Measurements from ENCODE around the gene FKTN.
"Not testable (repeated sequence)": the region's sequence is repeated elsewhere in the genome, so short reads cannot be mapped to it uniquely, and the experiment has no call there.

Gene FKTN

DNA sequence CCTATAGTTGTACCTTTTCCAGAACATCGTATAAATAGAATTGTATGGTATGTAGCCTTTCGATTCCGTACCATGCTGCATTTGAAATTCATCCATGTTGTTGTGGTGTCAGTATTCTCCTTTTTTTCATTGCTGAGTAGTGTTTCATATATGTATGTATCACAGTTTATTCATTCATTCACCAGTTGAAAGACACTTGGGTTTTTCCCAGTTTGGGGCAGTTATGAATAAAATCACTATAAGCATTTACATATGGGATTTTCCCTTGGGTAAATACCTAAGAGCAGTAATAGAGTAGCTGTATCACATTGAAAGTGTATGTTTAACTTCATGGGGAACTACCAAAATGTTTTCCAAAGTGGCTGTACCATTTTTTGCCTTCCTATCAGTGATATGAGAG lies 16.1 kb upstream of the FKTN start:
- Histone ChIP-seq H3K4me1 (ENCODE audit: control insufficient read depth, insufficient read depth, low read length) (no peaks in the 10 kb centered on the region), H3K9me3 (replicated peaks; ENCODE audit: low read length) (no peaks in the 10 kb centered on the region), H3K4me2 (ENCODE audit: low read length) (no peak overlapping the region), H3K36me3 (ENCODE audit: insufficient read depth, low read length) (peaks cover 6% of the 10 kb centered on the region), H3K9ac (ENCODE audit: low read depth, low read length) (no peak overlapping the region), H3K27me3 (ENCODE audit: control insufficient read depth, insufficient read depth, low read length) (no peaks in the 10 kb centered on the region), H3K4me3 (ENCODE audit: low read length) (no peak overlapping the region)

- no peak overlapping the region for H3K4me3 ChIP-seq (ENCODE audit: low read length)
- H3K9ac ChIP-seq (ENCODE audit: low read depth, low read length): no peak overlapping the region
- H3K36me3 ChIP-seq (ENCODE audit: insufficient read depth, low read length): peaks cover 3% of the 10 kb centered on the region
- H3K9me3 ChIP-seq (replicated peaks; ENCODE audit: low read length): no peaks in the 10 kb centered on the region
- H3K4me2 ChIP-seq (ENCODE audit: low read length): no peak overlapping the region
- peaks cover 5% of the 10 kb centered on the region for H3K4me1 ChIP-seq (ENCODE audit: control insufficient read depth, insufficient read depth, low read length)
- H3K27me3 ChIP-seq (ENCODE audit: control insufficient read depth, insufficient read depth, low read length): no peaks in the 10 kb centered on the region
Observed at GRCh38 chr9:105554042-105554441, 3.9 kb upstream of the FKTN start.

DNA sequence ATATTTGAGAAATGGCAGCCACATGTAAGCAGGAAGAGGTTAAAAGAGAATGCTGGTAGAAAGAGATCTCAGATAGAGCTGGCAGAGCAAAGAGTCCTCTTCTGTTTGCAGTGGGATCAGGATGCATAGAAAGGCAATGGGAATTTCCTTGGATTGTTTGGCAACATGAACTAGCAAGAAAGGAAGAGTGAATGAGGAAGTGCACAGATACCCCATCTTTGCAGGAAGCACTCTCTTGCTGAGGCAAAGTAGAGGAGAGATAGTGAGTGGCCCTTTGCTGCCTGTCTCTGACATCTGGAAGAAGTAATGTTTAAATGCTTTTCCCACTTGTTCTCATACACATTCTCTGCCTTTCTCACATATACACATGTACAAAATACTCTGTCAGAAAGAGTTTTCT lies 14.5 kb downstream of the FKTN start:
- Histone ChIP-seq H3K4me1 (ENCODE audit: control insufficient read depth, insufficient read depth, low read length) (no peaks in the 10 kb centered on the region), H3K9ac (ENCODE audit: low read depth, low read length) (no peak overlapping the region), H3K4me2 (ENCODE audit: low read length) (no peak overlapping the region), H3K36me3 (ENCODE audit: insufficient read depth, low read length) (peaks cover 10% of the 10 kb centered on the region), H3K9me3 (replicated peaks; ENCODE audit: low read length) (no peaks in the 10 kb centered on the region), H3K27me3 (ENCODE audit: control insufficient read depth, insufficient read depth, low read length) (no peaks in the 10 kb centered on the region), H3K4me3 (ENCODE audit: low read length) (no peak overlapping the region)

- H3K36me3 ChIP-seq (ENCODE audit: insufficient read depth, low read length); H3K4me1 ChIP-seq (ENCODE audit: control insufficient read depth, insufficient read depth, low read length); H3K27me3 ChIP-seq (ENCODE audit: control insufficient read depth, insufficient read depth, low read length); H3K9me3 ChIP-seq (replicated peaks; ENCODE audit: low read length); H3K4me2 ChIP-seq (ENCODE audit: low read length); H3K4me3 ChIP-seq (ENCODE audit: low read length); H3K9ac ChIP-seq (ENCODE audit: low read depth, low read length): not testable (repeated sequence)
Observed at GRCh38 chr9:105579952-105580351, 22.0 kb downstream of the FKTN start.

- H3K4me2 ChIP-seq (ENCODE audit: low read length); H3K27me3 ChIP-seq (ENCODE audit: control insufficient read depth, insufficient read depth, low read length); H3K9me3 ChIP-seq (replicated peaks; ENCODE audit: low read length); H3K36me3 ChIP-seq (ENCODE audit: insufficient read depth, low read length); H3K4me3 ChIP-seq (ENCODE audit: low read length); H3K9ac ChIP-seq (ENCODE audit: low read depth, low read length); H3K4me1 ChIP-seq (ENCODE audit: control insufficient read depth, insufficient read depth, low read length): not testable (repeated sequence)
Observed at GRCh38 chr9:105581550-105581949, 23.6 kb downstream of the FKTN start.

- H3K27me3 ChIP-seq (ENCODE audit: control insufficient read depth, insufficient read depth, low read length): no peaks in the 10 kb centered on the region
- no peak overlapping the region for H3K4me3 ChIP-seq (ENCODE audit: low read length)
- no peak overlapping the region for H3K4me2 ChIP-seq (ENCODE audit: low read length)
- no peaks in the 10 kb centered on the region for H3K9me3 ChIP-seq (replicated peaks; ENCODE audit: low read length)
- no peak overlapping the region for H3K9ac ChIP-seq (ENCODE audit: low read depth, low read length)
- peaks cover 10% of the 10 kb centered on the region for H3K36me3 ChIP-seq (ENCODE audit: insufficient read depth, low read length)
- no peaks in the 10 kb centered on the region for H3K4me1 ChIP-seq (ENCODE audit: control insufficient read depth, insufficient read depth, low read length)
Observed at GRCh38 chr9:105593145-105593544, 35.2 kb downstream of the FKTN start.

DNA sequence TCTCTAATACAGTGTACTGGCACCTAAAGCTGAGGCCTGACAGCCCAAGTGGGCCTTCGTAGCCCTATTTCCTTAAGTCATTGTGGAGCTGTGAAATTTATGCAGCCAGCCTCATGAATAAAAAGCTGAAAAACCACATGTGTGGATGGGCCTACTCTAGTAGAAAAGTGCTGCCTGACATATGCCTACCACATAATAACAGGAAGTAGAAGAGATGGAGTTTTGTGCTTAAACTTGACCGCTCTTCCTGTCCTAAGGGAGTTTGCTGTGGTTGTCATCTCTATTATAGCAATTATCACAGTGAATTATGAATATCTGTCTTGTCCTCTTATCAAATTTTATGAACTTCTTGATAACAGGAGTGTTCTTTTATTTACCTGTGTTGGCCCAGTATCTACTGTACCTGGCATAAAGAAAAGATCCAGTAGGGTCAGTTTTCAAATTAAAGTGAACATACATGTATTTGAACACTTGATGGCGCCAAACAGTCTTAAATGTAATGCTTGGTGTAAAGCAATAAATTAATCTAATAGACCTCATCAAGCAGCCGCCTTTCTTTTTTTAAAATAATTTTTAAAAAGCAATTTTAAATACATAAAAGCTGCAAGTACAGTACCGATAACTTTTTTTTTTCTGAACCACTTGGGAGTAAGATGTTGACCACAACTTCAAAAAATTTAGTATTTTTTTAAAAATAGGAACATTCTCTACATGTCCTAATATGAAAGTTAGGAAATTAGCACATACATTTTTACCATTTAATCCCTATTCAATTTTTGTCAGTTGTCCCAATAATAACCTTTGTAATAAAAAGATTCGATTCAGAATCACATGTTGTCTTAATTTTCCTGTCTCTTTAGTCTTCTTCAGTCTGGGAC lies 51.0 kb downstream of the FKTN start:
- no peaks in the 10 kb centered on the region for H3K4me1 ChIP-seq (ENCODE audit: control insufficient read depth, insufficient read depth, low read length)
- H3K36me3 ChIP-seq (ENCODE audit: insufficient read depth, low read length): peaks cover 4% of the 10 kb centered on the region
- no peak overlapping the region for H3K4me3 ChIP-seq (ENCODE audit: low read length)
- H3K27me3 ChIP-seq (ENCODE audit: control insufficient read depth, insufficient read depth, low read length): no peaks in the 10 kb centered on the region
- H3K9ac ChIP-seq (ENCODE audit: low read depth, low read length): no peak overlapping the region
- H3K4me2 ChIP-seq (ENCODE audit: low read length): no peak overlapping the region
- H3K9me3 ChIP-seq (replicated peaks; ENCODE audit: low read length): no peaks in the 10 kb centered on the region

- Histone ChIP-seq H3K4me3 (ENCODE audit: low read length) (no peak overlapping the region), H3K4me1 (ENCODE audit: control insufficient read depth, insufficient read depth, low read length) (no peaks in the 10 kb centered on the region), H3K9ac (ENCODE audit: low read depth, low read length) (no peak overlapping the region), H3K4me2 (ENCODE audit: low read length) (no peak overlapping the region), H3K36me3 (ENCODE audit: insufficient read depth, low read length) (peaks cover 5% of the 10 kb centered on the region), H3K9me3 (replicated peaks; ENCODE audit: low read length) (no peaks in the 10 kb centered on the region), H3K27me3 (ENCODE audit: control insufficient read depth, insufficient read depth, low read length) (no peaks in the 10 kb centered on the region)
Observed at GRCh38 chr9:105621001-105621400, 63.1 kb downstream of the FKTN start.

DNA sequence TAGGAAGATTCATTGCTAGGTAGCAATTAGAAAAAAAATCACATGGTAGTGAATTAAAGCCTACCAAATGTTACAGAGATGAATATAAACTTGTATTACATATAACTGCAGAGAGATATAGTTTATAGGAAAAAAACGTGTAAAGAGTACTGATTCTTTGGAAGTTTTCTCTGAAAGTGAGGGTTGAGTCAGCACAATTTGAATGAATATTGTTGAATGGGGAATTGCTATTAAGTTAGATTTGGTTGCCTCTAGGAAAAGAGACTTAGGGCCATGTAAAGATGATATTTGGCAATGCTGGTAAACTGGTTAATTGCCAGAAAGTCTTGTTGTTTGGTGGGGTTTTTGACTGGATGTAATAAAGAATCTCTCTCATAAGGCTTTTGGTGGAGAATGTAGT lies 67.2 kb downstream of the FKTN start:
- H3K4me2 ChIP-seq (ENCODE audit: low read length): no peak overlapping the region
- H3K27me3 ChIP-seq (ENCODE audit: control insufficient read depth, insufficient read depth, low read length): no peaks in the 10 kb centered on the region
- H3K9me3 ChIP-seq (replicated peaks; ENCODE audit: low read length): no peaks in the 10 kb centered on the region
- no peaks in the 10 kb centered on the region for H3K4me1 ChIP-seq (ENCODE audit: control insufficient read depth, insufficient read depth, low read length)
- peaks cover 5% of the 10 kb centered on the region for H3K36me3 ChIP-seq (ENCODE audit: insufficient read depth, low read length)
- no peak overlapping the region for H3K4me3 ChIP-seq (ENCODE audit: low read length)
- H3K9ac ChIP-seq (ENCODE audit: low read depth, low read length): no peak overlapping the region

GRCh38 chr9:105632807-105633206 lies 74.9 kb downstream of the FKTN start:
- Histone ChIP-seq H3K27me3 (ENCODE audit: control insufficient read depth, insufficient read depth, low read length) (no peaks in the 10 kb centered on the region), H3K9ac (ENCODE audit: low read depth, low read length) (no peak overlapping the region), H3K4me3 (ENCODE audit: low read length) (no peak overlapping the region), H3K4me1 (ENCODE audit: control insufficient read depth, insufficient read depth, low read length) (no peaks in the 10 kb centered on the region), H3K9me3 (replicated peaks; ENCODE audit: low read length) (no peaks in the 10 kb centered on the region), H3K4me2 (ENCODE audit: low read length) (no peak overlapping the region), H3K36me3 (ENCODE audit: insufficient read depth, low read length) (peaks cover 12% of the 10 kb centered on the region)

DNA sequence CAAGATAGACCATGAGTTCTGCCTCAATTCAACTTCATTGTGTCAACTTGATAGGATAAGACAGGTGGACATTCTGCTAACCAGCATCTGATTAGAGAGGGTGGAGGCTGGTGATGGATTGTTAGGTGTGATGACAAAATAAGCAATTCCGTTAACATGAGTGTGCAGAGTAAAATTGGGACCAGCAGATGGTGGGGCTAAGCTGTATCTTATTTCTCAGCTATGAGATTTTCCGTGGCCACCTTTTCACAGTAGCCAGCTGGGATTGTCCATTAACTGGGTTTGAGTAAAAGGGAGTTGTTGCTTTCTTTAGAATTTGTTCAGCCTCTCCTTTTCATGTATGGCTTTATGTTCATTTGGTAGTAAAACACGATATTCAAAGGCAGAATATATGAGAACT lies 75.5 kb downstream of the FKTN start:
- H3K36me3 ChIP-seq (ENCODE audit: insufficient read depth, low read length): peaks cover 12% of the 10 kb centered on the region
- H3K4me2 ChIP-seq (ENCODE audit: low read length): no peak overlapping the region
- no peaks in the 10 kb centered on the region for H3K9me3 ChIP-seq (replicated peaks; ENCODE audit: low read length)
- no peaks in the 10 kb centered on the region for H3K4me1 ChIP-seq (ENCODE audit: control insufficient read depth, insufficient read depth, low read length)
- H3K4me3 ChIP-seq (ENCODE audit: low read length): no peak overlapping the region
- no peak overlapping the region for H3K9ac ChIP-seq (ENCODE audit: low read depth, low read length)
- H3K27me3 ChIP-seq (ENCODE audit: control insufficient read depth, insufficient read depth, low read length): no peaks in the 10 kb centered on the region

DNA sequence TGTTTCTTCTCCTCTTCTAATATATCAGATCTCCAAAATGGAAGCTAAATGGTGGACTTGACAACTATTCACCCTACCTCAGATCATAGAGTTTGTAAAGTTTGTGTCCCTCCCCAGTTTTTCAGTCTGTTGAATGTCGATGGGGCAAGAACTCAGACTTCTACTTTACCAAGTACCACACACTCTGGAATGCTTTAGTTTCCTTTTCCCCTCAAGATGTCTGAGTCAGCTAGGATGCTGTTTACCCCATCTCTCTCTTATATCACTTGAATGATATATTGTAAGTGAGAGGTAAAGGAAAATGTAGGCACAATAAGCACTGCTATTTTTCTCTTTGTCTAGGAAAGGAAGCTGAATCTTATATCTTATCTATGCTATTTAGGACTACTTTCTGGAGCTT lies 78.4 kb downstream of the FKTN start:
- Histone ChIP-seq H3K4me2 (ENCODE audit: low read length) (no peak overlapping the region), H3K4me3 (ENCODE audit: low read length) (no peak overlapping the region), H3K9ac (ENCODE audit: low read depth, low read length) (no peak overlapping the region), H3K27me3 (ENCODE audit: control insufficient read depth, insufficient read depth, low read length) (no peaks in the 10 kb centered on the region), H3K9me3 (replicated peaks; ENCODE audit: low read length) (no peaks in the 10 kb centered on the region), H3K36me3 (ENCODE audit: insufficient read depth, low read length) (peaks cover 12% of the 10 kb centered on the region), H3K4me1 (ENCODE audit: control insufficient read depth, insufficient read depth, low read length) (no peaks in the 10 kb centered on the region)

All from skeletal muscle satellite cell (primary cell).